ENCODE measurements around the gene NRXN2.

NRXN2 gene

DNA sequence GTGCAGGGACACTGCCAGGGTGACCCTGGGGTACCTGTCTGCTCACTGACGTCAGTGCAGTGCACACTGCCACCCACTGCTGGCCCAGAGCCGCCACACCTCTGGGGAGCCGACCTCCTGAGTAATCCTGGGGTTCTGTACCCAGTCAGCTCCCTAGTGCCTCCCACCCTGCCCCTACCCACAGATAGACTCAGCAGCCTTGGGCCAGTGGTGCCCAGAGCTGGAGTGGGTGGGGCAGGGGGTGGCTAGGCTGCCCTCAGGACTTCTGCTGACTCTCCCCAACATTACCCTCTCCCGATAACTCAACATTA is 5.8 kb downstream of the NRXN2 start:
- Histone ChIP-seq H3K27ac (ENCODE audit: low read depth, low read length) (no peak overlapping the region), H3K4me2 (ENCODE audit: low read length) (no peak overlapping the region), H3K36me3 (ENCODE audit: control insufficient read depth, low read length) (no peaks in the 10 kb centered on the region), H3K27me3 (ENCODE audit: control insufficient read depth, low read length) (peaks cover 82% of the 10 kb centered on the region), H3K4me1 (ENCODE audit: control insufficient read depth, low read length) (peaks cover 15% of the 10 kb centered on the region), H3K4me3 (ENCODE audit: low read length) (no peak overlapping the region), H3K9me2 (replicated peaks; ENCODE audit: control insufficient read depth, low read length) (no peaks in the 10 kb centered on the region), H3K9me3 (ENCODE audit: control insufficient read depth, insufficient read depth, low read length) (no peaks in the 10 kb centered on the region), H4K20me1 (ENCODE audit: control insufficient read depth, insufficient read depth, low read depth, low read length) (no peaks in the 10 kb centered on the region), H3K79me2 (ENCODE audit: control insufficient read depth, low read length) (no peaks in the 10 kb centered on the region), H3F3A (ENCODE audit: control insufficient read depth, insufficient read depth) (0 out of 2 replicates have a peak, but pooled peaks cover 3% of the 10 kb centered on the region)
- TF ChIP-seq EZH2phosphoT487 (IDR thresholded peaks at IDR 0.05; ENCODE audit: borderline replicate concordance, low read length): no peak
- TF ChIP-seq, protein P1, sequence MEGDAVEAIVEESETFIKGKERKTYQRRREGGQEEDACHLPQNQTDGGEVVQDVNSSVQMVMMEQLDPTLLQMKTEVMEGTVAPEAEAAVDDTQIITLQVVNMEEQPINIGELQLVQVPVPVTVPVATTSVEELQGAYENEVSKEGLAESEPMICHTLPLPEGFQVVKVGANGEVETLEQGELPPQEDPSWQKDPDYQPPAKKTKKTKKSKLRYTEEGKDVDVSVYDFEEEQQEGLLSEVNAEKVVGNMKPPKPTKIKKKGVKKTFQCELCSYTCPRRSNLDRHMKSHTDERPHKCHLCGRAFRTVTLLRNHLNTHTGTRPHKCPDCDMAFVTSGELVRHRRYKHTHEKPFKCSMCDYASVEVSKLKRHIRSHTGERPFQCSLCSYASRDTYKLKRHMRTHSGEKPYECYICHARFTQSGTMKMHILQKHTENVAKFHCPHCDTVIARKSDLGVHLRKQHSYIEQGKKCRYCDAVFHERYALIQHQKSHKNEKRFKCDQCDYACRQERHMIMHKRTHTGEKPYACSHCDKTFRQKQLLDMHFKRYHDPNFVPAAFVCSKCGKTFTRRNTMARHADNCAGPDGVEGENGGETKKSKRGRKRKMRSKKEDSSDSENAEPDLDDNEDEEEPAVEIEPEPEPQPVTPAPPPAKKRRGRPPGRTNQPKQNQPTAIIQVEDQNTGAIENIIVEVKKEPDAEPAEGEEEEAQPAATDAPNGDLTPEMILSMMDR (IDR thresholded peaks at IDR 0.05; ENCODE audit: low read depth, low read length, poor library complexity, severe bottlenecking): no peak

- TF ChIP-seq EZH2phosphoT487 (IDR thresholded peaks at IDR 0.05; ENCODE audit: borderline replicate concordance, low read length): no peak
- TF ChIP-seq, protein P1 (IDR thresholded peaks at IDR 0.05; ENCODE audit: low read depth, low read length, poor library complexity, severe bottlenecking): no peak
- H3K79me2 ChIP-seq (ENCODE audit: control insufficient read depth, low read length): no peaks in the 10 kb centered on the region
- H4K20me1 ChIP-seq (ENCODE audit: control insufficient read depth, insufficient read depth, low read depth, low read length): no peaks in the 10 kb centered on the region
- peaks cover 15% of the 10 kb centered on the region for H3K4me1 ChIP-seq (ENCODE audit: control insufficient read depth, low read length)
- H3K9me2 ChIP-seq (replicated peaks; ENCODE audit: control insufficient read depth, low read length): no peaks in the 10 kb centered on the region
- H3F3A ChIP-seq (ENCODE audit: control insufficient read depth, insufficient read depth): 0 out of 2 replicates have a peak, but pooled peaks cover 3% of the 10 kb centered on the region
- H3K4me2 ChIP-seq (ENCODE audit: low read length): no peak overlapping the region
- no peak overlapping the region for H3K27ac ChIP-seq (ENCODE audit: low read depth, low read length)
- H3K4me3 ChIP-seq (ENCODE audit: low read length): no peak overlapping the region
- no peaks in the 10 kb centered on the region for H3K9me3 ChIP-seq (ENCODE audit: control insufficient read depth, insufficient read depth, low read length)
- peaks cover 76% of the 10 kb centered on the region for H3K27me3 ChIP-seq (ENCODE audit: control insufficient read depth, low read length)
- H3K36me3 ChIP-seq (ENCODE audit: control insufficient read depth, low read length): no peaks in the 10 kb centered on the region
Measured at GRCh38 chr11:64716473-64717267, 6.3 kb downstream of the NRXN2 start.

DNA sequence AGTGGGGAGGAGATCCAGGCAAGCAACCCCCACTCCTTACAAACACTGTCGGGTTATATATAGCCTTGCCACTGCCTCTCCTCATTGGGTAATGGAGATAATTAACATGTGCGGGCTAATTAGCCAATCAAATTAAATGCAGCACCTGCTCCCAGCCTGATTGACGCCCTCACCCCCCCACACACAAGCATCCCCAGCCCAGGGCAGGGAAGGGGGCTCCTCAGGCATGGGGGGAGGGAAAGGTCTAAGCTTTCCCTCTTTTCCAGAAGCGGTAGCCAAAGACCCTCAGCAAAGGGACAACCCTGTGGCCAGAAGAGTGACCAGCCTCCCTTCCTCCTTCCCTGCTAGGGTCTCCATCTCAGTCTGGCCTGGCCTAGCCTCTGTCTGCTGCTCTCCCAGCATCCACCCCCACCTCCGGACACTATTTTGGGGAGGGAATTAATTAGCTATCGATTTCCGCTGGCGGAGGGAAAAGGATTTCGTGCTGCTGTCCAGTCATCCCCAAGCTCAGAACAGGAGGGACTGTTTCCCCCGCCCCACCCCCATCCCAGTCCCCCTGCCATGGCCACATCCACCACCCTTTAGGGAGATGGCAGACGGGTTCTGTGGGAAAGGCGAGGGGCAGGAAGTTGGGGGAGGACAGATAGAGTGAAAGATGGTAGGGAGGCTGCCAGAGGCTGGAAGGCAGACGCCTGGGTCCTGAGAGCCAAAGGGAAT is 7.1 kb downstream of the NRXN2 start:
- Histone ChIP-seq H3K36me3 (ENCODE audit: control insufficient read depth, low read length) (no peaks in the 10 kb centered on the region), H3K27ac (ENCODE audit: low read depth, low read length) (no peak overlapping the region), H3F3A (ENCODE audit: control insufficient read depth, insufficient read depth) (0 out of 2 replicates have a peak, but pooled peaks cover 3% of the 10 kb centered on the region), H4K20me1 (ENCODE audit: control insufficient read depth, insufficient read depth, low read depth, low read length) (no peaks in the 10 kb centered on the region), H3K27me3 (ENCODE audit: control insufficient read depth, low read length) (peaks cover 72% of the 10 kb centered on the region), H3K79me2 (ENCODE audit: control insufficient read depth, low read length) (no peaks in the 10 kb centered on the region), H3K4me1 (ENCODE audit: control insufficient read depth, low read length) (peaks cover 15% of the 10 kb centered on the region), H3K9me3 (ENCODE audit: control insufficient read depth, insufficient read depth, low read length) (no peaks in the 10 kb centered on the region), H3K4me3 (ENCODE audit: low read length) (no peak overlapping the region), H3K4me2 (ENCODE audit: low read length) (no peak overlapping the region), H3K9me2 (replicated peaks; ENCODE audit: control insufficient read depth, low read length) (no peaks in the 10 kb centered on the region)
- TF ChIP-seq, protein P1 (IDR thresholded peaks at IDR 0.05; ENCODE audit: low read depth, low read length, poor library complexity, severe bottlenecking): no peak
- no peak for TF ChIP-seq EZH2phosphoT487 (IDR thresholded peaks at IDR 0.05; ENCODE audit: borderline replicate concordance, low read length)
